Adrenal gland (tissue), 12 donors: ENCODE results near the gene APCDD1L. TPM values are rescaled to one million over a fixed set of nuclear protein-coding genes. Genes with fewer than 3 reads are reported as not detected.

Experiments
- DNase-seq, 7 donors: peaks; one replicate each; pipeline ENCODE4 v3.0.0-alpha.2; 2019 to 2020
- H3K27ac ChIP-seq, 5 donors: fragments of 200-600 bp; sonication (generic) in 4 of 5; 1 replicate in 3 of 5; 2 replicates in 2 of 5; pipeline versions ENCODE4 v1.5.1 to v1.8.0; 2016 to 2020; ENCODE audit warnings: mild to moderate bottlenecking in 1 of 5
- H3K27me3 ChIP-seq: fragments of 200-600 bp; 2 replicates; pipeline ENCODE4 v1.8.0; 2021
- H3K36me3 ChIP-seq, 2 donors: fragments of 200-600 bp; replicated peaks in 1 of 2; 1 replicate in 1 of 2; 2 replicates in 1 of 2; pipeline versions ENCODE4 v1.5.1 to v1.8.0; 2018 to 2022
- H3K4me1 ChIP-seq, 2 donors: fragments of 200-600 bp; replicated peaks in 1 of 2; 1 replicate in 1 of 2; 2 replicates in 1 of 2; pipeline versions ENCODE4 v1.5.1 to v1.8.0; 2018 to 2021
- H3K4me3 ChIP-seq, 4 donors: fragments of 200-600 bp; sonication (generic) in 3 of 4; one replicate each; pipeline ENCODE4 v1.5.1; 2016 to 2018
- H3K9me3 ChIP-seq, 3 donors: fragments of 200-600 bp; sonication (generic) in 1 of 3; replicated peaks in 1 of 3; 1 replicate in 2 of 3; 2 replicates in 1 of 3; pipeline versions ENCODE4 v1.5.1 to v1.8.0; 2016 to 2021
- CTCF ChIP-seq, 6 experiments: fragments of 450-650 bp in 4 of 6; fragments of 200-600 bp in 2 of 6; sonication (generic) in 1 of 6; IDR thresholded peaks; 1 replicate in 5 of 6; 2 replicates in 1 of 6; pipeline versions ENCODE4 v1.5.1 to v1.8.0; 2016 to 2021; ENCODE audit warnings: antibody characterized with exemption in 6 of 6, mild to moderate bottlenecking in 2 of 6, moderate library complexity in 1 of 6
- POLR2A ChIP-seq, 2 donors: fragments of 450-650 bp; IDR thresholded peaks; one replicate each; pipeline ENCODE4 v1.6.1; 2017; ENCODE audit warnings: antibody characterized with exemption in 2 of 2, mild to moderate bottlenecking in 2 of 2, moderate library complexity in 1 of 2
- WGBS, 4 donors: extraction: QIAGEN DNeasy Blood & Tissue Kit in 2 of 4; methylation state at CpG; one replicate each; pipeline versions ENCODE4 v1.1.5 to v1.1.7; 2013 to 2017; 5-methylcytosine and 5-hydroxymethylcytosine counted together
- intact Hi-C, 2 donors: fragments of 100-400 bp; cut with DNase I; formaldehyde crosslinking; loops; one replicate each; pipeline versions ENCODE4 v1.14.1 to v1.15.0; 2022 to 2023
- polyA plus RNA-seq, 3 donors: library from polyadenylated mRNA; stranded (reverse); fragments of 200-250 nt in 2 of 3; fragments of 350-450 nt in 1 of 3; fragmentation: Illumina TruSeq in 1 of 3; extraction: RNeasy Lipid Tissue Mini Kit (QIAGEN cat#74804) in 1 of 3; gene quantifications; one replicate each; pipeline ENCODE4 v1.2.3, GENCODE V29; 2013 to 2014
- total RNA-seq, 9 donors: library from RNA; depleted of rRNA in 4 of 9; stranded (reverse); fragments of >200 nt in 4 of 9; fragments of 120-200 nt in 1 of 9; fragmentation: NEBNext Ultra II Directional in 1 of 9; extraction: Animal tissue kit (Norgen Biotek cat#: 25700) in 1 of 9; gene quantifications; one replicate each; pipeline versions ENCODE4 v1.1.0 to v1.2.4, GENCODE V29; 2013 to 2023
- donor health status: healthy with polysubstance abuse.
- donor health status: Bipolar disorder and iron deficiency.
- donor health status: DM: yes; HTN: yes; CAD: no.
- donor health status: DM: no; HTN: no; CAD: no.
- donor health status: DM: no; HTN: no; CAD: no.
- donor health status: DM: yes; HTN: yes; CAD: no.

APCDD1L gene
- total and polyA plus RNA-seq, 12 donors = 0.06 to 0.96 (median 0.27) TPM; not detected in 4

- Histone ChIP-seq H3K27me3 (peaks cover 16% of the 10 kb centered on the region), H3K27ac (no peak overlapping the region), H3K36me3 (no peaks in the 10 kb centered on the region), H3K9me3 (no peaks in the 10 kb centered on the region), H3K4me3 (no peak overlapping the region), H3K4me1 (peaks cover 7 to 8% of the 10 kb centered on the region in 2 donors)
- WGBS, 4 donors = 86 to 94% (median 88%) methylated on average over 6 to 7 of the region's 7 CpGs
- TF ChIP-seq POLR2A (IDR thresholded peaks at IDR 0.05) (no peak), CTCF (IDR thresholded peaks at IDR 0.05) (no peak)
- intact Hi-C loops = no loop called here
- DNase-seq = peak in 1 of 7 donors; percentile 28
Measured at GRCh38 chr20:58518896-58519593, 3.8 kb upstream of the APCDD1L start.

GRCh38 chr20:58518387-58518786 is 3.2 kb upstream of the APCDD1L start:
- Histone ChIP-seq H3K27me3 (peaks cover 23% of the 10 kb centered on the region), H3K9me3 (no peaks in the 10 kb centered on the region), H3K36me3 (no peaks in the 10 kb centered on the region), H3K4me1 (peaks cover 7 to 8% of the 10 kb centered on the region in 2 donors), H3K27ac (no peak overlapping the region), H3K4me3 (no peak overlapping the region)
- no peak for TF ChIP-seq CTCF (IDR thresholded peaks at IDR 0.05)
- TF ChIP-seq POLR2A (IDR thresholded peaks at IDR 0.05) = no peak
- intact Hi-C loops = no loop called here
- whole genome bisulfite sequencing, 4 donors = 66 to 76% (median 72%) methylated on average over 9 to 11 of the region's 11 CpGs
- peak in 1 of 7 donors; percentile 13 for DNase-seq

- intact Hi-C loops = no loop called here
- H3K4me3 ChIP-seq = no peak overlapping the region
- peaks cover 4 to 12% of the 10 kb centered on the region in 2 donors for H3K4me1 ChIP-seq
- DNase-seq = no peak
- peaks cover 28% of the 10 kb centered on the region for H3K27me3 ChIP-seq
- no peaks in the 10 kb centered on the region for H3K9me3 ChIP-seq
- no peaks in the 10 kb centered on the region for H3K36me3 ChIP-seq
- no peak overlapping the region for H3K27ac ChIP-seq
- TF ChIP-seq CTCF (IDR thresholded peaks at IDR 0.05) (no peak), POLR2A (IDR thresholded peaks at IDR 0.05) (no peak)
- WGBS, 4 donors = 5 to 10% (median 6%) methylated on average over 18 to 74 of the region's 74 CpGs
Measured at GRCh38 chr20:58514321-58515232, 622 bp downstream of the APCDD1L start.

GRCh38 chr20:58513580-58514285 is 1.5 kb downstream of the APCDD1L start:
- WGBS, 4 donors = 64 to 81% (median 68%) methylated on average over 9 to 19 of the region's 19 CpGs
- no peak for DNase-seq
- Histone ChIP-seq H3K4me1 (peaks cover 4 to 12% of the 10 kb centered on the region in 2 donors), H3K9me3 (no peaks in the 10 kb centered on the region), H3K27me3 (peaks cover 28% of the 10 kb centered on the region), H3K4me3 (no peak overlapping the region), H3K36me3 (no peaks in the 10 kb centered on the region), H3K27ac (no peak overlapping the region)
- intact Hi-C loops = no loop called here
- TF ChIP-seq CTCF (IDR thresholded peaks at IDR 0.05) (no peak), POLR2A (IDR thresholded peaks at IDR 0.05) (no peak)
